Liver (tissue), 9 donors: ENCODE results near the gene ZMYND8. TPM values are rescaled to one million over a fixed set of nuclear protein-coding genes. Genes with fewer than 3 reads are reported as not detected.

ENCODE experiments used
- DNase-seq: peaks from one replicate; pipeline ENCODE4 v3.0.0-alpha.2; 2017; ENCODE audit warnings: low spot score
- H3K27ac ChIP-seq, 2 donors: one replicate each; pipeline ENCODE4 v1.7.0; 2013; ENCODE audit warnings: inconsistent platforms in 2 of 2, low read length in 2 of 2, control low read depth in 1 of 2, low read depth in 1 of 2, mild to moderate bottlenecking in 1 of 2
- H3K27me3 ChIP-seq, 4 donors: one replicate each; pipeline versions ENCODE4 v1.6.1 to v1.7.0; 2013; ENCODE audit warnings: low read length in 3 of 4, inconsistent platforms in 1 of 4, mild to moderate bottlenecking in 1 of 4, moderate library complexity in 1 of 4; ENCODE audit not compliant: control insufficient read depth in 4 of 4, insufficient read depth in 4 of 4
- H3K36me3 ChIP-seq, 4 donors: one replicate each; pipeline versions ENCODE4 v1.6.1 to v1.7.0; 2013; ENCODE audit warnings: low read length in 3 of 4, mild to moderate bottlenecking in 3 of 4, low read depth in 1 of 4, moderate library complexity in 1 of 4; ENCODE audit not compliant: control insufficient read depth in 4 of 4, insufficient read depth in 3 of 4
- H3K4me1 ChIP-seq, 4 donors: one replicate each; pipeline versions ENCODE4 v1.6.1 to v1.7.0; 2013; ENCODE audit warnings: low read length in 3 of 4, mild to moderate bottlenecking in 3 of 4, moderate library complexity in 1 of 4; ENCODE audit not compliant: control insufficient read depth in 4 of 4, insufficient read depth in 4 of 4
- H3K4me3 ChIP-seq, 3 donors: one replicate each; pipeline versions ENCODE4 v1.6.1 to v1.7.0; 2013; ENCODE audit warnings: low read length in 3 of 3, control low read depth in 1 of 3, low read depth in 1 of 3, mild to moderate bottlenecking in 1 of 3
- H3K9ac ChIP-seq, 2 donors: one replicate each; pipeline ENCODE4 v1.7.0; 2013; ENCODE audit warnings: low read length in 2 of 2, mild to moderate bottlenecking in 2 of 2, moderate library complexity in 2 of 2, control low read depth in 1 of 2, low read depth in 1 of 2
- H3K9me3 ChIP-seq, 4 donors: one replicate each; pipeline versions ENCODE4 v1.6.1 to v1.7.0; 2013; ENCODE audit warnings: low read length in 3 of 4; ENCODE audit not compliant: control insufficient read depth in 4 of 4
- ATF3 ChIP-seq: IDR thresholded peaks from 2 replicates; pipeline ENCODE4 v1.6.1; 2016; ENCODE audit warnings: antibody characterized with exemption
- EGR1 ChIP-seq, 2 donors: IDR thresholded peaks; 2 replicates each; pipeline ENCODE4 v1.6.1; 2016 to 2018; ENCODE audit warnings: antibody characterized with exemption in 2 of 2, low read depth in 2 of 2
- FOXA2 ChIP-seq: IDR thresholded peaks from 2 replicates; pipeline ENCODE4 v1.6.1; 2016; ENCODE audit warnings: antibody characterized with exemption
- HNF4G ChIP-seq: IDR thresholded peaks from 2 replicates; pipeline ENCODE4 v1.6.1; 2016; ENCODE audit warnings: antibody characterized with exemption
- JUND ChIP-seq, 2 donors: IDR thresholded peaks; 2 replicates each; pipeline ENCODE4 v1.6.1; 2016; ENCODE audit warnings: antibody characterized with exemption in 2 of 2
- NR2F2 ChIP-seq: IDR thresholded peaks from 2 replicates; pipeline ENCODE4 v1.6.1; 2016; ENCODE audit warnings: antibody characterized with exemption
- RAD21 ChIP-seq, 2 donors: IDR thresholded peaks; 2 replicates each; pipeline ENCODE4 v1.6.1; 2016; ENCODE audit warnings: antibody characterized with exemption in 2 of 2, mild to moderate bottlenecking in 2 of 2
- REST ChIP-seq: IDR thresholded peaks from 2 replicates; pipeline ENCODE4 v1.6.1; 2016; ENCODE audit warnings: antibody characterized with exemption, mild to moderate bottlenecking
- RXRA ChIP-seq, 2 donors: IDR thresholded peaks; 2 replicates each; pipeline ENCODE4 v1.6.1; 2017 to 2018; ENCODE audit warnings: antibody characterized with exemption in 2 of 2, mild to moderate bottlenecking in 1 of 2
- SP1 ChIP-seq: IDR thresholded peaks from 2 replicates; pipeline ENCODE4 v1.6.1; 2018; ENCODE audit warnings: antibody characterized with exemption, mild to moderate bottlenecking
- YY1 ChIP-seq: IDR thresholded peaks from 2 replicates; pipeline ENCODE4 v1.6.1; 2016; ENCODE audit warnings: antibody characterized with exemption, mild to moderate bottlenecking
- WGBS: extraction: QIAGEN DNeasy Blood & Tissue Kit; methylation state at CpG from one replicate; pipeline ENCODE4 v1.1.7; 2013; 5-methylcytosine and 5-hydroxymethylcytosine counted together
- polyA plus RNA-seq, 2 donors: library from polyadenylated mRNA; stranded (reverse) in 1 of 2; unstranded in 1 of 2; fragments of 200-250 nt in 1 of 2; fragments of >200 nt in 1 of 2; fragmentation: Nextera tagmentation in 1 of 2; extraction: Ambion mirVana in 1 of 2; gene quantifications; one replicate each; pipeline versions ENCODE4 v1.2.1 to v1.2.3, GENCODE V29; 2013 to 2015
- total RNA-seq, 2 donors: library from RNA; depleted of rRNA; stranded (reverse); fragments of >200 nt; gene quantifications; one replicate each; pipeline ENCODE4 v1.2.3, GENCODE V29; 2014
- donor health status: healthy.
- donor health status: healthy.
- donor health status: healthy.
- donor health status: healthy.
- donor health status: healthy.

Gene ZMYND8
- total and polyA plus RNA-seq, 4 donors = 3.3 to 23.5 (median 6.8) TPM

GRCh38 chr20:47330071-47330470 lies 26.4 kb downstream of the ZMYND8 start:
- peaks cover 17 to 29% (median 24%) of the 10 kb centered on the region in 4 donors for H3K4me1 ChIP-seq
- TF ChIP-seq YY1 (no peak), HNF4G (no peak), FOXA2 (no peak), SP1 (no peak), EGR1 (IDR thresholded peaks at IDR 0.05; ENCODE audit: low read depth in 2 of 2) (no peak)

GRCh38 chr20:47328129-47328528 lies 28.4 kb downstream of the ZMYND8 start:
- 31% methylated on average over 1 of the region's 1 CpG for WGBS
- no peak overlapping the region for H3K4me3 ChIP-seq
- no peaks in the 10 kb centered on the region for H3K36me3 ChIP-seq
- no peaks in the 10 kb centered on the region for H3K27me3 ChIP-seq
- H3K9ac ChIP-seq = no peak overlapping the region
- DNase-seq = no peak
- H3K27ac ChIP-seq = peak overlapping the region; percentile 53 to 75
- H3K9me3 ChIP-seq = no peaks in the 10 kb centered on the region
- no peak for TF ChIP-seq REST
- TF ChIP-seq HNF4G = no peak
- TF ChIP-seq FOXA2 = peak; percentile 66
- no peak for TF ChIP-seq JUND (IDR thresholded peaks at IDR 0.05)
- peak in 1 of 2 donors; percentile 11 for TF ChIP-seq RXRA (IDR thresholded peaks at IDR 0.05)
- H3K4me1 ChIP-seq = peaks cover 15 to 24% (median 19%) of the 10 kb centered on the region in 4 donors

More at GRCh38 chr20:47330071-47330470, 26.4 kb downstream of the ZMYND8 start:
- whole genome bisulfite sequencing = 87% methylated on average over 3 of the region's 3 CpGs
- H3K27me3 ChIP-seq = no peaks in the 10 kb centered on the region
- H3K9me3 ChIP-seq = no peaks in the 10 kb centered on the region
- DNase-seq = no peak
- H3K4me3 ChIP-seq = no peak overlapping the region
- no peaks in the 10 kb centered on the region for H3K36me3 ChIP-seq
- H3K27ac ChIP-seq = peak overlapping the region in 1 of 2 donors; percentile 2
- no peak overlapping the region for H3K9ac ChIP-seq

GRCh38 chr20:47327711-47328110 lies 28.8 kb downstream of the ZMYND8 start:
- no peaks in the 10 kb centered on the region for H3K27me3 ChIP-seq
- WGBS = 62% methylated on average over 7 of the region's 7 CpGs
- H3K36me3 ChIP-seq = no peaks in the 10 kb centered on the region
- peaks cover 15 to 24% (median 19%) of the 10 kb centered on the region in 4 donors for H3K4me1 ChIP-seq
- H3K4me3 ChIP-seq = no peak overlapping the region
- DNase-seq = no peak
- H3K27ac ChIP-seq = no peak overlapping the region
- H3K9me3 ChIP-seq = no peaks in the 10 kb centered on the region
- H3K9ac ChIP-seq = no peak overlapping the region
- TF ChIP-seq REST = no peak
- no peak for TF ChIP-seq ATF3
- no peak for TF ChIP-seq RAD21 (IDR thresholded peaks at IDR 0.05)
- TF ChIP-seq FOXA2 = no peak
- TF ChIP-seq NR2F2 = peak; percentile 19
